NCI-H226 (cell line): Measurements from ENCODE around the gene AMZ1.
"Not testable (repeated sequence)": the region's sequence is repeated elsewhere in the genome, so short reads cannot be mapped to it uniquely, and the experiment has no call there.

Experiments
- DNase-seq: peaks from one replicate; pipeline ENCODE4 v3.0.0-alpha.2; 2015

AMZ1 gene

DNA sequence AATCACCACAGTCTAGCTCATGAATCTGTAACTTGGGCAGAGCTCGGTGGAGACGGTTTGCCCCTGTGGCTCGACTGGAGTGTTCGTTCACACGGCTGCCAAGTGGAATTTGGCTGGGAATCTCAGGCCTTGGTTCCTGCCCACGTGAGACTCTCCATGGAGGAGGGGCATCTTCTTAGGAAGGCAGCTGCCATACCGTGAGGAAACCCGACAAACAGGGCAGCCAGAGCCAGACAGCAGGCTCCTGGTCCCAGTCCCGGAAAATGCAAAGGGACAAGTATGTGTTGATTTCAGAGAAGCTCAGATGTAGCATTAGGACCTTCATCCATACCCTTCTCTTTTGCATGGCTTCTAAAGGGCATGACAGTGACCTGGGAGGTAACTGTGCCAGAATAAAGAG is 26.6 kb downstream of the AMZ1 start:
- DNase-seq: no peak

DNA sequence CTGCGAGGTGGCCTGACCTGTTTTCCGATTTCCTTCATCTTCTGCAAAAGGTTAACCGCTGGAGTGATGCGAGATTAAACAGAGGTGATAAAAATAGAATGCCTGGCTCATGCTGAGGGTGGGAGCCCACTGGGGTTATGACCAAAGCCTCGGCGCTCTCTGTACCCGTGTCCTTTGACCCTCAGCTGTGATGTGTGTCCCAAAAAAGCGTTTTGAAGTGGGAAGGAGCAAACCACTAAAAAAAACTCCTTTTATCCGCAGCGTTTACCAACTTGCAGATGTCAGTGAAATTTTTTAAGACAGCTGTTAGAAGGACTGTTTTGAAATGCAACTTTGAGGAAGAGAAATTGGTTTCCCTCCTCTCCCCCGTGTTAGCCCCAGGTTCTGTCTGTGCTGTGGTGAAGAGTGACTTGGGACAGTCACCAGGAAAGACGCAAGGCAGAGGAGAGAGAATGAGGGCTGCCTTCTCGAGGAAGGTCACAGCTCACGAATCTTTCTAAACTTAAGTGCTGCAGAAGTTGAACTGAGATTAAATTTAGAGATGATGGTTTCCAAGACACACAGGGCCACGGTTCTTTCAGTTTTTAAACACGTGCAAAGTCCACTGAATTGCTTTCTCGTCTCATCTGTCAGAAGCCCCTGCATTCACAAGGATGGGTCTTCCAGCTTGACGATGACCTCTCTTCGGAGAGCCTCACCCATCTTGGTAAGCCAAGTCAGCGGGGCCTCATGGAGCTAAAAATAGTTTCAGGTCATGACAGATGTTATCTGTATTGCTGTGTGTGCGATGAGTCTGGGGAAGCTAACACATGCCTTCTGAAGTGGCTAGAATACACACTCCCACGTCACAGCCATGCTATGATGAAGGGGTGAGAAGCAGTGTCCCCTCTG is 27.6 kb downstream of the AMZ1 start:
- no peak for DNase-seq

DNA sequence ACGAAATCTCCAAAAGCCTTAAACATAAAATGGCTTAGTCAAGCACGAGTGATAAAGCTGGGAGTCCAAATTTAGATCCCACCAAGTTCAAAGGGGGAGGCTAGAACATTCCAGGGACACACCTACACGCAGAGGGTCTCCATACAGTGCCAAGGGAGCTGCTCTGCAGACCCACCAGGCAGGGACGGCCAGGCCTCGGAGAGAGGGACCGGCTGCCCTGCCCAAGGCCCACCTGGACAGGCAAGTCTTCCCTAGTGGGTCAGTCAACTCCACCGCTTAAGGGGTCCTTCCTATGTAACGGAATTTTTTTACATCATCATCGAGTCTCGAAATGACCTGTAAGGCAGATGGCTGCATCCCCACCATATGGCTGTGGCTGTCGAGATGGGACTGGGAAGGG is 28.5 kb downstream of the AMZ1 start:
- DNase-seq: no peak

DNA sequence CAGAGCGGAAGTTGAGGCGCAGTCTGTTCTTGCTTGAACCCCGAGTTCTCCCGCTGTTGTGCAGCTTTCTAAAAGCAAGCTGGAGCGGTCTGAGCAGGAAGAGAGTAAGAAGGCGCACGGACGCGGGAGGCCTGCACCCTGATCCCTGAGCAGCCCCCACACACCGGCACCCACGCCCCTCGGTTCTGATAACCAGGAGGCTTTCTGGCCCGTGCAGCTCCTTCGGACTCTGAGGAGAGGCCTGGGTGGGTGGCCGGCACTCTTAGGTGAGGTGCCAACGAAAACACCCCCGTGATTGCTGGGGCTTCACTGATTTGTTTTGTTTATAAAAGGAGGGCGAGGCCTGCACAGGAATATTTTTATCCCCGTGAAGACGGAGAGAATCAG is 28.9 kb downstream of the AMZ1 start:
- DNase-seq: no peak

DNA sequence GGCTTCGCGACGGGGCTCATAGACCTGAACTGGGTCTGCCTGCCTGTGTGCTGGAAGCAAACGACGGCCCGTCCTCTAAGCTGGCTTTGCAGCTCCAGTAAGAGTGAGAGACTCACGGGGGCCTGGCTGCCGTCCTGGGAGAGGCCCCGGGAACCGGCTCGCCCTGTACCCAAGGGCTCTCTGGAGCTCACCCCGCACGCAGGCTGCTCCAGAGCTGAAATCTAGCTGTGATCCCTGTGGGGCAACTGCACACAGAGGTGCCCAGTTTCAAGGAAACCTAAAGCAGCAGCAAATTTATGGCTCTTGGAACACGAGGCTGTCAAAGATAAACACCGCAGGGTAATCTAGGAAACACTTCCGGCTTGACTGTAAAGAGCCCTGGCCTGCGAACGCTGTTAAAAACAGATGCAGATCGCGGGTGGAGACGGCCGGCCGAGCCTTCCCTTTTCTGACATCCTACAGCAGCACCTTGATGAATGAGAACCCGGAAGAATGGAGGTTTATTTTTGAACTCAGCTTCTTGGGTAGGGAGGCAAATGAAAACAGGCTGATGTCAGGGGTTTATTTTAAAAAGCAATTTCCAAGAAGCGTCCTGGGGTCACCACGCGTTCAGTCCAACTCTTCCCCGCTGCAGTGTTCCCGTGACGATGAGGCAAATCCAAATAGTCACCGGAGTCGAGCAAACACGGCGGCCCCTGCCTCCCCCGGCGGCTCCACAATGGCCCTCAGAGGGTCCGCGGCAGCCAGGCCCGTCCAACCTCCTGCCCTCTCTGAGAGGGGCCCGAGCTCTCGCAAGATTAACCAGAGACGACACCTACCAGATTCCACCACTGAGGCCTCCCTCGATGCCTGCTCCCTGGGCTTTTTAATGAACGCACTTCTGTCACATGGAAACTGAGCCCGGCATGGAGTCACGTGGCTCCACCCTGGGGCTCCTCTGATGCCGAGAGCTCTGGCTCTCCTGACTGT is 29.6 kb downstream of the AMZ1 start:
- DNase-seq: no peak

DNA sequence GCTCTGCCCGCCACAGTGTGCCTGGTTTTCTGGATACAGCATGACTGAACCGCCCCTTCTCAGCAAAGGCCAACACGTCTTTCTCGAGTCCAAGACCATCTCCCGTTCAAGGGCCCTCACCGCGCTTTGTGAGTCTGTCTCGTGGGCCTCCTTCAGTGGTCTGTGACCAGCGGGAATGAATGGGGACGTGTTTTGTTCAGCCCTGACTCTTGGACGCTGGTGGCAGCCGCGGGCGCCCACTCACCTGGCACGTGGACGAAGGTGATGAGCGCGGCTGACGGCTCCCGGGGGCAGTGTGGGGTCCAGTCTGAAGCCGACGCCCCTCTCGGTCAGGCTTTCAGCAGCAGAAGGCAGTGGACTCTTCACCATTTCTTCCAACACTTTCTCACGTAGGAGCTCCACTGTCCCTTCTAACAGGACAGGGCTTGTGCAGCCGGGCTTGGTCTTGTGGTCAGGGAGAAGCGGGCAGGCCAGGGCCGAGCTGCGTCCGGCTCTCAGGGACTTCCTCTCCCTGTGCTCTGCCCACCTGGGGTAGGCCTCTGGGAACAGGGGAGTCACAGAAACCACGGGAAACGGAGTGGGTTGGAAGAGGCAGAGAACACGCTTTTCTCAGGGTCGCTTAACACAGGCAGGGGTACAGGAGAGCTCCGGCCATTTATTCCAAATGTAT is 30.4 kb downstream of the AMZ1 start:
- DNase-seq: no peak

DNA sequence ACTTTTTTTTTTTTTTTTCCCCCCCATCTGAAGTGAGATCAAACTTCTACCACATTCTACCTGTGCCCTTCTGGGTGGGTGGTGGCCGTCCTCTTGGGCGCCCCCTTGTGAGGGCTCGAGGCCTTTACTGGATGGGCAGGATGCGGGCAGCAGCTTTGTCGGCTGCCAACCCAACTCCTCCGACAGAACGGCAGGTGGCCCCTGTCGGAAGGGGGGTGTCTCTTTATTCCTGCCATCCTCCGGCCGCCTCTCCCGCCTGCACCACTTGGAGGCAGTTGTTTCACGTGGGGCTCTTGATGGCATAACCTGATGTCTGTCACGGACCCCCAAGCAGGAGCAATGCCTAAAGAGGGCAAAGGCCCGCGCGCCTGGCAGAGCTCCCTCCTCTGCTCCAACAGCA is 31.0 kb downstream of the AMZ1 start:
- no peak for DNase-seq

DNA sequence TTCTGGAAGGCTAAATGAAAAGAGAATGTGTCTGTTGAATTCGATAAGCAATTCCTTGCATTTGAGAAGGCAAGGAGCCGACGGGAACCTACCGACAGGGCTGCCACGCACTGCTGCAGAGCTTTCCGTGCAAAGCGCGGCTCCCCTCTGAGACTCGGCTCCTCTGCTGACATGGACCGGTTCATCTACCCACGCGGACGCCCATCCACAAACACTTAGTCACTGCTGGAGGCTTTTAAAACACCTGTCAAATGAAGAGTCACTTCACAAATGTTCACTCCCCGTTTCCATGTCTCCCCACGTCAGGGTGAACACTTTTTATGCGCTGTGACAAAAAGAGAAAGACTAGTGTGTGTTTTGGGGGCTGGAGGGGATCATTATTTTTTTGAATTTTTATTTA is 32.0 kb downstream of the AMZ1 start:
- no peak for DNase-seq

DNA sequence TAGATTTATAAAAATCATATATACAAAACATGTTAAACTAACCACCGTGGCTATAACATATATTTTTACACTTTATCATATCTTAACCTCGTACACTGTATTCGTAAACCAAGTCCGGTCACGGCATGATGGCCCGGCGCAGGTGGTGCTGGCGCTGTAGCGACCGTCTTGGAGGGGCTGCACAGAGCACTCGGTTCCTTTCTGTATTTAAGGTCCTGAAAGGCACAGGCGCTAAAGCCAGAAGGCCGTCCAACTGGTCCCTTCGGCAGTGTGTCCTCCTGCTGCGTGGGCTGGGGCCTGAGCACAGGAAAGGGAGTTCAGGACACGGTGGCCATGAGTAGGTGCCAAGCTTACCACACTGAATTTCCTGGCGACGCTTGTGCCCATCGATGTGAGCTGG is 33.8 kb downstream of the AMZ1 start:
- no peak for DNase-seq

DNA sequence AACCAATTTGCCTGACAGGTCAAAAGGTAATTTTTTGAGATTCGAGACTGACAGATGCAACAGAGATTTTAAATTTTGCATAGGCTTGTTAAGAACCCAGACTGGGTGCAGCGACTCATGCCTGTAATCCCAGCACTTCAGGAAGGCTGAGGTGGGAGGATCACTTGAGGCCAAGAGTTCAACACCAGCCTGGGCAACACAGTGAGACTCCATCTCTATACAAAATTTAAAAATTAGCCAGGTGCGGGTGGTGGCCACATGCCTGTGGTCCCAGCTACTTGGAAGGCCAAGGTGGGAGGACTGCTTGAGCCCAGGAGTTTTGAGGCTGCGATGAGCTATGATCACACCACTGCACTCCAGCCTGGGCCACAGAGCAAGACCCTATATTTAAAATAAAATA is 34.6 kb downstream of the AMZ1 start:
- DNase-seq: no peak

DNA sequence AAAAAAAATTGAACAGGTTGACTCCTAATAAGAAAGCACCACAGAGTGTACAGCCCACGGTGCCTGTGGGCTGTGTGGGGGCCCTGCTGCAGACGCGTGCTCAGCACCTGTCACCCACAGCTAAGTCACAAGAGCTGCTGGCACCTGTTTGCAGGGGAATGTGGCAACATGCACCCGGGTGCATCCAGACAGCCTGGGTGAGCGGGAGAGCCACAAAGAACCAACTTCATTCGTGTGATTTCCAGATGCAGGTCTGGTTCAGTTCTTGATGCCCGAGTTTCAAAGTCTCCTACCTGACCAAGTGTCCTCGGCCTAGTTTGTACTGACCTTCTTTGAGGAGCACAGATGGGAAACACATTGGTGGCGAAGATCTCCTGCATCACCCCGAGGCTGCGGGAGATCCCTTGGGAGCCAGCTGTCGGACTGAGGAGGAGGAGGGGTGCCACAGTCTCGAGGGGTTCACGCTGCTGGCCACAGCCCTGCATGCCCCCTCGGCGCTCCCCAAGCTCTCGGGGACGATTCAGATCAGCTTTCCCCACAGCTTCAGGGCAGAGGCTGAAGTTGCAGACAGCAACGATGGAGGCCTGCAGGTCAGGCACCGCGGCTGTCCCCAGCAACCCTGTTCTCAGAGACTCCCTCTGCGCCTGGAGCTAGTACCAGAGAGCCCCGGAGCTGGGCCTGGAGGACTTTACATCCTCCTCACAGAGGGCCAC is 35.3 kb downstream of the AMZ1 start:
- no peak for DNase-seq

DNA sequence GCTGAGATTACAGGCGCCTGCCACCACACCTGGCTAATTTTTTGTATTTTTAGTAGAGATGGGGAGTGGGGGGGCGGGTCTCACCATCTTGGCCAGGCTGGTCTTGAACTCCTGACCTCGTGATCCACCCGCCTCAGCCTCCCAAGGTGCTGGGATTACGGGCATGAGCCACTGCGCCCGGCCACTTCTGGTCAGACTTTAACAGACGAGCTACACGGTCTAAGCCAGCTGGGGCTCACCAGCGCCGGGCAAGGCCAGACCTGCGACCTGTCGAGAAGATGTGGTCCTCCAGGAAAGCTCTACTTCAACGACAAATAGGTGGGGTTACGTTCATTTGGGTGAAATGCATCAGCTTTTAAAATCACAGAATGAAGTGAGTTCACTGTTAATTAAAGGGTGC is 36.0 kb downstream of the AMZ1 start:
- DNase-seq: not testable (repeated sequence)

DNA sequence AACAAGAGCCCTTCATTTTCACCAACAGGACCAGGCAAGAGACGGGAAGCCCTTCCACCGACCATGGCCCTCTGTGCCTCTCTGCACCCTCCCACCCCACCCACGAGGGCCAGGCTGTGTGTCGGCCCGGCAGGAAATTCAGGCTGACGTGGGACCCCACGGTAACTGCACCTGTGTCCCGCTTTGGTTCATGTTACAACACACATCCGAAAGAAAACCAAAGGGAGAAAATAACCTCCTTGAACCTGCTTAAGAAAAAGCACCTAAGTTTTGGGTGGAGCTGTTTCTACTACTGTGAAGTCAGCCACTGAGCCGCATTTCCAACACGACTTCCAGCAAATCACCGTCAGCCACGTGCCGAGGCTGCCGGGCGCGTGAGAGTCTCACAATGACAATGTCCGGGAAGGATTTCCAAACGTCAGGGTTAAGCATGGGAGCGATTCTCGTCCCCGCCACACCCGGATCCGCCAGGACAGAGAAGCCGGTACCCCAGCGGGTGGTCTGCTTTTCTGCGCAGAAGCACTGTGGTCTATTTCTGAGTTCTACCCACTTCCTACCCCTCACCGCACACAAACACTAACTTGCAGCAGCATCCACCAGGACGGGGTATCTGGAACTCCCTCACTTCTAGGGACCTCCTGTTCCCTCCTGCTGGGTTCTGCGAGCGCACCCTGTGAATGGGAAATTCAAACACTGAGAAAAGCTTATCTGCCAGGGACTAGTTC is 36.6 kb downstream of the AMZ1 start:
- no peak for DNase-seq

DNA sequence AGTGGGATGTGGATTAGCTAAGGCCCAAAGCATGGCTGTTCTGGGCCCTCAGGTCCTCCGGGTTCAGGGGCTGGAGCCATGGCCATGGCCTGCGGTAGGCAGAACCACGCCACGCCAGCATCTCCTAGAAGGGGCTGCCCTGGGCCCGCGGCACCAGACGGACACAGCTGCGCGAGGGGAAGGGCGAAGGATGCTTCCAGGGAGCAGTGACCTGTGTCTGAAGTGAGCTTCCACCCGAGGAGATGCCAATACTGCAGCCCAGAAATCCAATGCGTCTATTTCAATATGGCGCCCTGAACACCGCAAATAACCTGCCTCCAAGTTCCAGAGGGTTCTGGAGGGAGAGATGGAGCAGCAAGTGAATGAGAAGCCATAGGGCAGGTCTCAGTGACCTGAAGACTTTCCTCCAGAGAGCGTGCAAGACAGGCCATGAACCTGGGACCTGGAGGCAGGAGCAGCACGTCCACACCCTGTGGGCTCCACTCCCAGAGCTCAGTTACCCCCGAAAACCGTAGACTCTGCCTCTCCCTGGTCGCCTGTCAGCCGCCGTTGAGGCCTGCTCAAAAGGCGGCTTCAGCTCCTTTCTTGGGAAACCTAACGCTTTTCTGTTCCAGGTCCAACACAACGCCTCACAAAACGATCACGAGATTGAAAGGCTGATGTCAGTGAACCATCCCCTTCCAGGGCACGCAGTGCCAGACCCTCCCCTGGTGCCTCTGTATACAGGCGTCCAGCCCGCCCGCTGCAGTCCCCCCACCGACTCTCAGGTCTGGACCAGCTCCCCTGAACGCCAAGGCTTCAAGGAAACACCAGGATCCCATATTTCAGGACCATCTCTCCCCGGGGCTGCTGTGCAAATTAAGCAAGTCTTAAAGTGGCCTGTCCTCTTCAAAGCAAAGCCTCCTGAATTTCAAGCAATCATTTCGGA is 37.4 kb downstream of the AMZ1 start:
- DNase-seq: no peak

DNA sequence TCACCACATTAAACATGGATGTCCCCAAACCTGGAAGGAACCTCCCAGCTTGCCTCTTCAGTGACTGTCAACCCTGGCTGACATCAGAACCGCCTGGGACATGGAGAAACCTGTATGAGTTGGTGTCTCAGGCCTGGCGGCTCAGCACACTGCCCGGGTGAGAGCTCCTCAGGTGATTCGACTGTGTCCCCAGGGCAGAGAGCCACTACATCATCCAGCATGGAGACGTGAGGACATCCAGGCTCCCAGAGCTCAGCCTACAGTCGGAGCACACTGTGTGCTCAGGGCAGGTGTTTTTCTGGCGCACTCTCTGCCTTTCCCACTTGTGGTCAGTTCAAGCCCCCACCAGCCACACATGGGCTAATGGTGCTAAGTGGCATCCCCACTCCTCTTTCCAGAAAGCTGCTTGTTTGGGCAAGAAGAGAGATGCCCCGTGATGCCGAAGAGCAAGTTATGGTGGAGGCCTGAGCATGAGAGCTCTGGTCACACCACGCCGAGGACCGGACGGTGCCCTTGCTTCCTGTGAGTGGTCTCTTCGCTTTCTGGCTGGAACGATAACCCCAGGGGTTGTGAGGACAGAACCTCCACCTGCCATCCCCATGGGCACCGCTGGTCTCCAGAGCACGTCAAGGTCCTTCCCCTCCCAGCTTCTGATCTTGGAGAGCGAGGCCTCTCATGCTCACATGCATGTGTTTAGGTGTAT is 38.5 kb downstream of the AMZ1 start:
- no peak for DNase-seq

DNA sequence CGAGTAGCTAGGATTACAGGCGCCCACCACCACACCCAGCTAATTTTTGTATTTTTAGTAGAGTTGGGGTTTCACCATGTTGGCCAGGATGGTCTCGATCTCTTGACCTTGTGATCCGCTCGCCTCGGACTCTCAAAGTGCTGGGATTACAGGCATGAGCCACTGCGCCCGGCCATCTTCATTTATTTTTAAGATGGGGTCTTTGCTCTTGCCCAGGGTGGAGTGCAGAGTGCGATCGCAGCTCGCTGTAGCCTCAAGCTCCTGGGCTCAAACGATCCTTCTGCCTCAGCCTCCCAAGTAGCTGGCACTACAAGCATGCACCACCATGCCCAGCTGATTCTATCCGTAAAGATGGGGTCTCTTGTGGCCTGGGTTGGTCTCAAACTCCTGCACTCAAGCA is 39.2 kb downstream of the AMZ1 start:
- DNase-seq: not testable (repeated sequence)

DNA sequence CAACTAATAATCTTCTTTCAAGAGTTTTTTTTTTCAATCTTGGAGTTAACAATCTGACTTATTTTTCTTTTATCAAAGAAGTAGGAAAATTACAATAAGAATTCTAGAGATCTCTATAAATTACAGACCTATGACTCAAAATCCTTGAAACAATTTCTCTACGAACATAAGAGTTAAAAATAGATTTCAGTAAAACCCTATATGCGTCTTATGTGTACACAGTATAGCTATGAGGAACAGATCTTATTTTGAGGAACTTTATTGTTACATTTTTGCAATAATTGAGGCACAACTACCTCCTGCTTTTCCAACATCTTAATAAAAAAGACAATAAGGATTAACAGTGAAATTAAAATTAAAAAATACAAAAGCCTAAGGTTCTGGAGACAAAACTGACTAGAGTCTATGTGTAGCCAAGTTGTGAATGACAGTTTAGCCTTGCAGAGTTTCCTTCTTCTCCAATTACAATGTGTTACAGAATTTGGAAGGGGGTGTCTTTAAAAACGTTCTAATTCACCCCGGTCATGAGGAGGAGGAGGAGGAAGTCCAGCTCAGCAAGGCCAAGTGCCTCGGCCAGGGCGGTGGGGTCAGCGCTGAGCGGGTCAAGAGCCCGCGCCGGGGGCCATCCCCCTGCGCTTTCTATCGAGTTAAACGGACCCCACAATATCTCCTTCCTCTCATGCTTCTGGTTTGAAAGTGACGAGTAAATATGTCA is 40.5 kb downstream of the AMZ1 start:
- no peak for DNase-seq

DNA sequence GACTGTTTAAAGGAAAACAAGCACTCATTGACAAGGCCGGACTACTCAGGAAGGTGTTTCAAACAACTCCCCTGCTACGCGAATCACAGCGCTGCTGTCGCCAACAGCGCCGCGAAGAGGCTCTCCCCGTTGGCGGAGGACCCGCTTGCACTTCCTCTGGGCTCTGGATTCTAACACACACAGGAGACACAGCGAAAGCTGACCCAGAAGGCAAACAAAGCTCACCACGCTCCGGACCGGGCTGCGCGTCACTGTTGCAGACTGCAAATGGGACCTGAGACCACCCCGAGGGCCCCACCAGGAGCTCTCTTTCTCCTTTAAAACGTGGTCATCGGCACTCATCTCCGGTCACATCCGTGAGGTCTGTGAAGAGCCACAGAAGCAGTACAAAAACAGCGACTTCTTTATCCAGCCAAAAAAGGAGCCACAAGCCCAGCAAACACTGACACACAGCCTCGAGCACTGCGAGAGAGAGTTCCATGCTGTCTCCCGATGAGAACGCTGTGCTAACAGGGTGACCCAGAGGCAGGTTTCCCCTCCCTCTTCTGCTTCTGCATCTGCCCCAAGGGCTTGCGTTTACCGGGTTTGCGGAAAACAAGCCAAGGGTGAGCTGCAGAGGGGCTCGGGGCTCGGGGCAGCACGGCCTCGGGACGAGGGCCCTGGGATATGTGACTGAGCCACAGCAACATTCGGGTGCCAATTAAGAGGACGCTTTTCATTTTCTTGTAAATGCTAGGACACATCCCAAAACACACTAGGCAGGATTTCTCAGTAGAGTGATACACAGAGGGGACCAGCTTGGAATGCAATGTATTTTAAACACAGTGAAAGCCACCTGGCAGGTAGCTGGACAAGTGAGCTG is 41.3 kb downstream of the AMZ1 start:
- DNase-seq: no peak
